HG02588 (cell line): ENCODE data around the gene EPN1.

Experiments
- ATAC-seq: cut with Tn5 transposase; IDR thresholded peaks from one replicate; pipeline ENCODE4 v1.9.1; 2021; ENCODE audit warnings: mild to moderate bottlenecking, moderate library complexity; ENCODE audit not compliant: unreplicated experiment

EPN1 gene

DNA sequence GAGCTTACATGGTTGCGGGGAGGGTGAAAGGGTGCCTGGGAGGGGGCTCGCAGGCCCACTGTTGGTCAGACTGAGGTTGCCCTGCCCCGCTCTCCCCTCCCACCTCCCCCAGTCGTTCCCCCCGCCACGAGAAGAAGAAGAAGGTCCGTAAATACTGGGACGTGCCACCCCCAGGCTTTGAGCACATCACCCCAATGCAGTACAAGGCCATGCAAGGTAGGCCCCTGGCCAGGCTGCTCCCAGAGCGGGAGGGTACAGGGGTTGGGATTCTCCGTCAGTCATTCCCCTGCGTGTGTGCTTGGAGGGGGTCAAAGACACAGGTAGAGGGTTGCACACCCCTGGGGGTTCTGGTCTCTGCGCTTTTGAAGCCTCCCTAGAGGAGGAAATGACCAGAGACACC lies 14.6 kb upstream of the EPN1 start:
- ATAC-seq: no peak

GRCh38 chr19:55660991-55661390 lies 14.0 kb upstream of the EPN1 start:
- ATAC-seq: no peak

DNA sequence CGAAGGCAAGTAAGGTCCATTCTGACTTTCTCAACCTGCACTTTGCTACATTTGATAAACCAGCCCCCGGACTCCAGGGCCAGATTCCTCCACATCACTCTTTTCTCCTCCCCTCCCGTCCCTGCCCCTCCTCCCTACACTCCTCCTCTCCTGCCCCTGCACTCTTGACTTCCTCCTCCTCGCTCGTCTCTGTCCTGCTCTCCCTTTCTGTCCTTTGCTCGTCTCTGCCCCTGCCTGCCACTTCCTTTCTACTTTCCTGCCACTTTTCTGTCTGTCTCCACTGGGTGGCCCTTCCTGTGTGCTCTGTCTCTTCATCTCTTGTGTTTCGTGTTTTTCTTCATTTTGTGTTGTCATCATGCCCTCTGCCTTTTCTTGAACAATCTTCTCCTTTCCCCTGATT lies 13.2 kb upstream of the EPN1 start:
- no peak for ATAC-seq

- ATAC-seq: no peak
Observed at GRCh38 chr19:55663846-55664536, 11.0 kb upstream of the EPN1 start.

DNA sequence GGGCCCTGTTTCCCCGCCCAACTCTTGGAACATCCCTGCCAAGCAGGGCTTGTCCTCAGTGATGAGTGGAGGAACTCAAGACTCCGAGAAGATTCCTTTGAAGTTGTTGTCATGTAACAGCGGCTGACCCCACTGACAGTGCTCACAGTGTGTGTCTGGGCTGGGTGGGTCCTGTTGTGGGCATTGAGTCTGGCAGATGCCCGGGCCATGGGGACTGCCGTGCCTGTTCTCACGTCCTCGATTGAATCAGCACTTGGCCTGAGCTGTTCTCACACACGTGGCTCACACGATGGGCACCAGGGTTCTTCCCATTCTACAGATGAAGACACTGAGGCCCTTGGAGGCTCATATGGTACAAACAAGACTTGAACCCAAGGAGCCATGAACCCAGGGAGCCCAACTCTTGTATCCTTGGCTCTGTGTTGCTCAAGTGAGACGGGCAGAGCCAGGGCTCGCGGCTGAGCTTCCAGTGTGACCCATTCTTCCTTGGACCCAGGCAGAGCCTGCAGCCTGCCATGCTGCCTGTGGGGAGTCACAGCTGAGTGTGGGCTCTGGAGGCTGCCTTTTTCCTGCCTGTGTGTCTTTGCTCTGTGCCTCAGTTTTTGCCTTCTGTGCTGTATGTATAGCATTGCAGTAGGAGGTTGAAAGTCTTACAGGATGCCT lies 8.6 kb upstream of the EPN1 start:
- ATAC-seq: no peak

GRCh38 chr19:55667006-55667381 lies 8.0 kb upstream of the EPN1 start:
- ATAC-seq: no peak

GRCh38 chr19:55667511-55667910 lies 7.5 kb upstream of the EPN1 start:
- no peak for ATAC-seq

DNA sequence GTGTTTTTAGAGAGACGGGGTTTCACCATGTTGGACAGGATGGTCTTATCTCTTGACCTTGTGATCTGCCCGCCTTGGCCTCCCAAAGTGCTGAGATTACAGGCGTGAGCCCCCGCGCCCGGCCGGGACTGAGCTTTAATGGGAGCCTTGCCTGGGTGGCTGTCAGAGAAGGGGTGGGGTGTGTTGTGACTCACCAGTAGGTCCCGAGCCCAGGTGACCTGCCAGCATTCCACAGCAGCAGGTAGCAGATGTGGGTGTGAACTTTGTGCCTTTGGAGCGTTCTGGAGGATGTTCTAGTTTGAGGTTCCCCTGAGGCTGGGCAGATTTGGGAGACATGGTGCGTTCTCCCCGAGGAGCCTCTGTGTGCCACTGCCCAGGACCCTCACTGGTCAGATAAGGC lies 7.1 kb upstream of the EPN1 start:
- ATAC-seq: no peak

GRCh38 chr19:55668603-55669348 lies 6.2 kb upstream of the EPN1 start:
- no peak for ATAC-seq

- ATAC-seq: no peak
Observed at GRCh38 chr19:55669418-55670279, 5.4 kb upstream of the EPN1 start.

GRCh38 chr19:55670280-55671053 lies 4.6 kb upstream of the EPN1 start:
- no peak for ATAC-seq

DNA sequence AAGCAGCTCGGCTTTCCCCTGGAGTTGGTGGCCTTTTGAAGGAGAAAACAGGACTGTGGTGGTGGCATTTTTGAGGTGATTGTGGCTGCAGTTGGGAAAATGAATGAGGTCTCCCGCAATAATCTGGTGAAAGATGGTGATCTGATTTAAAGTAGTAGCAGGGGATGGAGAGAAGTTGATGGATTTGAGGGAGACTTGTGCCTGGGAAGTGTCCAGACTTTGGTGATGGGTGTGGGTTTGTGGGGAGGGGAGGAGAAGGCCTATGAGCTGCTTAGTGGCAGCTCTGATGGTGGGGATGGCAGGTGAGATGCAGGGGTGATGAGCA lies 4.0 kb upstream of the EPN1 start:
- no peak for ATAC-seq

- ATAC-seq: no peak
Observed at GRCh38 chr19:55672418-55672817, 2.6 kb upstream of the EPN1 start.

DNA sequence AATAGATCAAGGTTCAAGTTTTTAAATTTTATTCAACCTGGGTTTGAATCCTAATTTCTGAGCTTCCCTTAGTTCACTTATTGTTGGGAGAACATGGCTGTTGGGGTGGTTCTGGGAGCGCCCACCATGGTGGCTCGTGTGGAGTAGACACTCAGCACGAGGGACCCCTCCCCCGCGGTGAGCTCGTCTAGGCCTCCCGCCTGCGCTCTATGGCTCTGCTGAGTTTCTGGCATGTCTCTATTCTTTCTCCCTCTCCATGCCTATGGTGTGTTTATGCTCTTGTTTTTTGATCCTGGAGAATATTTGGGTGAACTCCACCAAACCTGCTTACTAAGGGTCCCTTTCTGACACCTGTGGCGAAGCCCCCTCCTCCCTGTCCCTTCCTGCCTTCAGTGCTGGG lies 1.6 kb upstream of the EPN1 start:
- ATAC-seq: no peak

DNA sequence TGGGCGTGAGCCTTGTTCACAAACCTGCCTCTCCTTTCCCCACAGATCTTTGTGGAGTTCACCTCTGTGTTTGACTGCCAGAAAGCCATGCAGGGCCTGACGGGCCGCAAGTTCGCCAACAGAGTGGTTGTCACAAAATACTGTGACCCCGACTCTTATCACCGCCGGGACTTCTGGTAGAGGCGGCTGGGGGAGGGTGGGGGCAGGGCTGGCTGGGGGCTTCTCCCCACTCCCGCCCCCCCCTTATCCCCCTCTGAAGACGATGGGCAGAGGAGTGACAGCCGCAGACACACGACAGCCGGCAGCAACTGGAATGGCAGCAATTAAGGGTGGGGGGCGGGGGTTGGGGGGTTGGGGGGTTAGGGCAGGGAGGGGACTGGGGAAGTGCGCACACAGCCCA lies 1.1 kb upstream of the EPN1 start:
- no peak for ATAC-seq

GRCh38 chr19:55674459-55674840 lies 576 bp upstream of the EPN1 start:
- no peak for ATAC-seq

- ATAC-seq: no peak
Observed at GRCh38 chr19:55675661-55676354, 782 bp downstream of the EPN1 start.

GRCh38 chr19:55676383-55676782 lies 1.4 kb downstream of the EPN1 start:
- ATAC-seq: no peak

DNA sequence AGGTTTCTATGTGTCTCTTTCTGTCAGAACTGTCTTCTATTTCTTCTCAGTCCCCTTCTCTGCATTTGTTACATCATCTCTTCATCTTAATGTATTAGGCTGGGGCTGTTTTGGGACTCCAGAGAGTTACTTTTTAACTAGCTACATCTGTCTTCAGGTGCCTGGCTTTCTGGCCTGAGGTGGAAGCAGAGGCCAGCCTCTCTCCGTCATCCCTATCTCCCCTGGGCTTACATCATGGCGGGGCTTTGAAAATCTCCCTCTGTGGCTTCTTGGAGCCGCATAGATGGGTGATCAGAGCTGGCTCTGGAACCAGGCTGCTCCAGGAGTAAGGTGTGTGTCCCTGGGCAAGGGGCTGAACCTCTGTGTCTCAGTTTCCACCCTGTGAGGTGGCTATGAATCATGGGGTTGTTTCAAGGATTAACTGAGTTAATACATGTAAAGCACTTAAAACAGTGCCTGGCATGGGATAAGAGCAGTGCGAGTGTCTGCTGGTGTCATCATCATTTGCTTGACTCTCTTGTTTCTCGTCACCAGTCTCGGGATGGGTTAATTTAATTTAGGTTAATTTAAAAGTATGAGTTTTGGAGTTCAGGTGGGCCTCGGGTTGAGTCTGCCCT lies 2.0 kb downstream of the EPN1 start:
- ATAC-seq: no peak

- ATAC-seq: no peak
Observed at GRCh38 chr19:55677572-55678028, 2.6 kb downstream of the EPN1 start.
